HG03460 (cell line): ENCODE measurements around the gene MARCHF3.
"Not testable (repeated sequence)": the region's sequence is repeated elsewhere in the genome, so short reads cannot be mapped to it uniquely, and the experiment has no call there.

Source experiments
- ATAC-seq: cut with Tn5 transposase; IDR thresholded peaks from one replicate; pipeline ENCODE4 v1.9.1; 2021; ENCODE audit not compliant: unreplicated experiment

MARCHF3 gene

GRCh38 chr5:127012916-127013315 lies 17.4 kb downstream of the MARCHF3 start:
- no peak for ATAC-seq

- peak; percentile 73 for ATAC-seq
Measured at GRCh38 chr5:127011961-127012644, 18.3 kb downstream of the MARCHF3 start.

GRCh38 chr5:127011153-127011552 lies 19.2 kb downstream of the MARCHF3 start:
- ATAC-seq: no peak

GRCh38 chr5:127010362-127010761 lies 20.0 kb downstream of the MARCHF3 start:
- no peak for ATAC-seq

GRCh38 chr5:127009784-127010183 lies 20.6 kb downstream of the MARCHF3 start:
- ATAC-seq: no peak

GRCh38 chr5:127008300-127008975 lies 21.9 kb downstream of the MARCHF3 start:
- no peak for ATAC-seq

GRCh38 chr5:127007522-127007921 lies 22.8 kb downstream of the MARCHF3 start:
- no peak for ATAC-seq

GRCh38 chr5:127006744-127007143 lies 23.6 kb downstream of the MARCHF3 start:
- no peak for ATAC-seq

- not testable (repeated sequence) for ATAC-seq
Measured at GRCh38 chr5:127005282-127005681, 25.1 kb downstream of the MARCHF3 start.

GRCh38 chr5:127004721-127005120 lies 25.6 kb downstream of the MARCHF3 start:
- no peak for ATAC-seq

- ATAC-seq: no peak
Measured at GRCh38 chr5:127003798-127004495, 26.4 kb downstream of the MARCHF3 start.

GRCh38 chr5:127002390-127002789 lies 28.0 kb downstream of the MARCHF3 start:
- no peak for ATAC-seq

- ATAC-seq: no peak
Measured at GRCh38 chr5:127001621-127002296, 28.6 kb downstream of the MARCHF3 start.

- no peak for ATAC-seq
Measured at GRCh38 chr5:126998895-126999570, 31.3 kb downstream of the MARCHF3 start.

GRCh38 chr5:126998201-126998631 lies 32.1 kb downstream of the MARCHF3 start:
- peak; percentile 89 for ATAC-seq

GRCh38 chr5:126995689-126996088 lies 34.7 kb downstream of the MARCHF3 start:
- no peak for ATAC-seq

GRCh38 chr5:126995039-126995438 lies 35.3 kb downstream of the MARCHF3 start:
- no peak for ATAC-seq

GRCh38 chr5:126994485-126994884 lies 35.9 kb downstream of the MARCHF3 start:
- ATAC-seq: no peak

GRCh38 chr5:126988021-126988569 lies 42.3 kb downstream of the MARCHF3 start:
- ATAC-seq: peak; percentile 91

- ATAC-seq: no peak
Measured at GRCh38 chr5:126987271-126987899, 43.0 kb downstream of the MARCHF3 start.
